Measurements from ENCODE around the gene ARHGEF17. TPM values are rescaled to one million over a fixed set of nuclear protein-coding genes. Genes with fewer than 3 reads are reported as not detected.
A peak's percentile ranks its signal among the peaks of the same experiment; 100 is the strongest.

ARHGEF17 gene
- total and polyA plus RNA-seq, 2 of the 13 experiments (the other 11 are each of a cell fraction or from before 2014, with no cell fraction given) = 10.7 to 28.8 TPM

DNA sequence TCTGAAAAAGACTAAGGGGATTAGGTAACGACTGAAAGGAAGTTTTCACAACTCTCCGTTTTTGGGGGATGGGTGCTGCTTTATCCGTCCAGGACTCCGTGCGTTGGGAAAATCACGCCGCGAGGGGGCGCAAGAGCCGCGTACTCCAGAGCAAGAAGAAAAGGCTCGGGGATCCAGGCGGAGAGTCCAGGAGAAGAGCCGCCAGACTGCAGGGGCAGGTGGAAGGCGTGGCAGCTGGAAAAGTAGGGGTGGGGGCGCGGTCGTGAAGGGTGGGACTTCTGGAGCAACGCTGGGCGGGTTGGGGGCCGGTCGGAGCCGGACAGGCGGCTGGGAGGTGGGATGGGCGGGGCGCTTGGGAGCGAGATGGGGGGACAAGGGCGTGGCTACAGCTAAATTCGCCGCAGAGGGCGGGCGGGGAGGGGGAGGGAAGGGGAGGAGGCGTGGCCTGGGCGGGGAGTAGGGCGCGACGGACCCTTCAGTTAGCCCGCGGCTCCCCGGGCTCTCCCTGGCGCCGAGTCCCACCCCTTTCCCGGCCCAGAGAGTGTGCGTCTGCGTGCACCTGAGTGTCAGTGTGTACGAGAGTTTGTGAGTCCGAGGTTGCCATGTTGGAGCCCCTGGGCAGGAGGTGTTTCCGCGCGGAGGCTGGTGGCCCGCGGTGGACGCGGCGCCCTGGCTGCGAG, 613 bp upstream of the ARHGEF17 start (continued):
- TF ChIP-seq, protein P1, sequence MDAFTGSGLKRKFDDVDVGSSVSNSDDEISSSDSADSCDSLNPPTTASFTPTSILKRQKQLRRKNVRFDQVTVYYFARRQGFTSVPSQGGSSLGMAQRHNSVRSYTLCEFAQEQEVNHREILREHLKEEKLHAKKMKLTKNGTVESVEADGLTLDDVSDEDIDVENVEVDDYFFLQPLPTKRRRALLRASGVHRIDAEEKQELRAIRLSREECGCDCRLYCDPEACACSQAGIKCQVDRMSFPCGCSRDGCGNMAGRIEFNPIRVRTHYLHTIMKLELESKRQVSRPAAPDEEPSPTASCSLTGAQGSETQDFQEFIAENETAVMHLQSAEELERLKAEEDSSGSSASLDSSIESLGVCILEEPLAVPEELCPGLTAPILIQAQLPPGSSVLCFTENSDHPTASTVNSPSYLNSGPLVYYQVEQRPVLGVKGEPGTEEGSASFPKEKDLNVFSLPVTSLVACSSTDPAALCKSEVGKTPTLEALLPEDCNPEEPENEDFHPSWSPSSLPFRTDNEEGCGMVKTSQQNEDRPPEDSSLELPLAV (CRISPR knock-in tag; conservative IDR thresholded peaks at IDR 0.05; ENCODE audit: low read depth) = no peak
- 0 out of 2 replicates have a peak, but pooled peaks have one; percentile 25 for TF ChIP-seq KAT7 (CRISPR knock-in tag; IDR thresholded peaks at IDR 0.05; ENCODE audit: borderline replicate concordance)
- no peak for TF ChIP-seq SMAD1 (CRISPR knock-in tag; IDR thresholded peaks at IDR 0.05; ENCODE audit: borderline replicate concordance, low read depth)
- 0 out of 2 replicates have a peak, but pooled peaks have one; percentile 51 for TF ChIP-seq ZNF446 (CRISPR knock-in tag; IDR thresholded peaks at IDR 0.05)
- no peak for TF ChIP-seq MED1 (CRISPR knock-in tag; IDR thresholded peaks at IDR 0.05)
- no peak for TF ChIP-seq FOXK1 (CRISPR knock-in tag; IDR thresholded peaks at IDR 0.05; ENCODE audit: borderline replicate concordance, low read depth)
- TF ChIP-seq, protein P2, sequence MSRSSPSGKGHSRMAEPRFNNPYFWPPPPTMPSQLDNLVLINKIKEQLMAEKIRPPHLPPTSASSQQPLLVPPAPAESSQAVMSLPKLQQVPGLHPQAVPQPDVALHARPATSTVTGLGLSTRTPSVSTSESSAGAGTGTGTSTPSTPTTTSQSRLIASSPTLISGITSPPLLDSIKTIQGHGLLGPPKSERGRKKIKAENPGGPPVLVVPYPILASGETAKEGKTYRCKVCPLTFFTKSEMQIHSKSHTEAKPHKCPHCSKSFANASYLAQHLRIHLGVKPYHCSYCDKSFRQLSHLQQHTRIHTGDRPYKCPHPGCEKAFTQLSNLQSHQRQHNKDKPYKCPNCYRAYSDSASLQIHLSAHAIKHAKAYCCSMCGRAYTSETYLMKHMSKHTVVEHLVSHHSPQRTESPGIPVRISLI (CRISPR knock-in tag; IDR thresholded peaks at IDR 0.05; ENCODE audit: borderline replicate concordance) = no peak
- no peak for TF ChIP-seq MTF2 (CRISPR knock-in tag; IDR thresholded peaks at IDR 0.05; ENCODE audit: borderline replicate concordance)
- peak; percentile 54; the same call in 1 of the 2 replicates for TF ChIP-seq PAXIP1 (CRISPR knock-in tag; conservative IDR thresholded peaks at IDR 0.05)
- no peak for TF ChIP-seq ZNF552 (CRISPR knock-in tag; IDR thresholded peaks at IDR 0.05; ENCODE audit: borderline replicate concordance)
- TF ChIP-seq ZNF775 (CRISPR knock-in tag; IDR thresholded peaks at IDR 0.05; ENCODE audit: borderline replicate concordance) = no peak
- TF ChIP-seq KDM3A (CRISPR knock-in tag; IDR thresholded peaks at IDR 0.05; ENCODE audit: low read depth) = no peak; the same call in 1 of the 2 replicates
- no peak for TF ChIP-seq FLYWCH1 (CRISPR knock-in tag; IDR thresholded peaks at IDR 0.05)
- TF ChIP-seq, protein P3, sequence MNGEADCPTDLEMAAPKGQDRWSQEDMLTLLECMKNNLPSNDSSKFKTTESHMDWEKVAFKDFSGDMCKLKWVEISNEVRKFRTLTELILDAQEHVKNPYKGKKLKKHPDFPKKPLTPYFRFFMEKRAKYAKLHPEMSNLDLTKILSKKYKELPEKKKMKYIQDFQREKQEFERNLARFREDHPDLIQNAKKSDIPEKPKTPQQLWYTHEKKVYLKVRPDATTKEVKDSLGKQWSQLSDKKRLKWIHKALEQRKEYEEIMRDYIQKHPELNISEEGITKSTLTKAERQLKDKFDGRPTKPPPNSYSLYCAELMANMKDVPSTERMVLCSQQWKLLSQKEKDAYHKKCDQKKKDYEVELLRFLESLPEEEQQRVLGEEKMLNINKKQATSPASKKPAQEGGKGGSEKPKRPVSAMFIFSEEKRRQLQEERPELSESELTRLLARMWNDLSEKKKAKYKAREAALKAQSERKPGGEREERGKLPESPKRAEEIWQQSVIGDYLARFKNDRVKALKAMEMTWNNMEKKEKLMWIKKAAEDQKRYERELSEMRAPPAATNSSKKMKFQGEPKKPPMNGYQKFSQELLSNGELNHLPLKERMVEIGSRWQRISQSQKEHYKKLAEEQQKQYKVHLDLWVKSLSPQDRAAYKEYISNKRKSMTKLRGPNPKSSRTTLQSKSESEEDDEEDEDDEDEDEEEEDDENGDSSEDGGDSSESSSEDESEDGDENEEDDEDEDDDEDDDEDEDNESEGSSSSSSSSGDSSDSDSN (CRISPR knock-in tag; IDR thresholded peaks at IDR 0.05) = peak; percentile 65; the same call in 1 of the 2 replicates
- TF ChIP-seq ZNF615 (CRISPR knock-in tag; IDR thresholded peaks at IDR 0.05; ENCODE audit: borderline replicate concordance) = no peak
- TF ChIP-seq, protein P4, sequence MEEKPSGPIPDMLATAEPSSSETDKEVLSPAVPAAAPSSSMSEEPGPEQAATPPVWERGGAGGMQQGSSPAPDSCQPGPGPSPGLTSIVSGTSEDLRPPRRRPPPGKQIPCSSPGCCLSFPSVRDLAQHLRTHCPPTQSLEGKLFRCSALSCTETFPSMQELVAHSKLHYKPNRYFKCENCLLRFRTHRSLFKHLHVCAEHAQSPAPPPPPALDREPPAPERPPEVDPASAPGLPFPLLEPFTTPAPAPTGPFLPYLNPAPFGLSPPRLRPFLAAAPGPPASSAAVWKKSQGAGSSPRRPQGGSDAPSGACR (CRISPR knock-in tag; IDR thresholded peaks at IDR 0.05) = no peak
- TF ChIP-seq, protein P5, sequence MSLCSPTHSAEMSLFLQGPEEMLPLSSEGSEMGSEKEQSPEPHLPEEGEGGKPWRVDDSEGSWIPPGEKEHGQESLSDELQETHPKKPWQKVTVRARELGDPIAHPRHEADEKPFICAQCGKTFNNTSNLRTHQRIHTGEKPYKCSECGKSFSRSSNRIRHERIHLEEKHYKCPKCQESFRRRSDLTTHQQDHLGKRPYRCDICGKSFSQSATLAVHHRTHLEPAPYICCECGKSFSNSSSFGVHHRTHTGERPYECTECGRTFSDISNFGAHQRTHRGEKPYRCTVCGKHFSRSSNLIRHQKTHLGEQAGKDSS (CRISPR knock-in tag; IDR thresholded peaks at IDR 0.05; ENCODE audit: borderline replicate concordance, low read depth) = peak; percentile 94
- peak; percentile 47; the same call in 1 of the 2 replicates for TF ChIP-seq ZNF451 (CRISPR knock-in tag; IDR thresholded peaks at IDR 0.05)

Data from HepG2 (cell line).